Lower leg skin (tissue), 3 donors: ENCODE results near the gene CBX3.

Experiments used
- CTCF ChIP-seq, 3 donors: fragments of 450-650 bp; IDR thresholded peaks; one replicate each; pipeline ENCODE4 v1.5.1; 2016; ENCODE audit warnings: antibody characterized with exemption in 3 of 3, mild to moderate bottlenecking in 3 of 3, moderate library complexity in 2 of 3
- POLR2A ChIP-seq, 2 donors: fragments of 450-650 bp; IDR thresholded peaks; one replicate each; pipeline ENCODE4 v1.6.1; 2016 to 2017; ENCODE audit warnings: antibody characterized with exemption in 2 of 2, mild to moderate bottlenecking in 1 of 2, moderate library complexity in 1 of 2

- TF ChIP-seq CTCF (IDR thresholded peaks at IDR 0.05) (no peak), POLR2A (IDR thresholded peaks at IDR 0.05) (no peak)
These were observed 6.5 kb downstream of the CBX3 start for GRCh38 chr7:26208040-26208439.
